Keratinocyte (primary cell): ENCODE measurements around the gene ZEB1. TPM values are rescaled to one million over a fixed set of nuclear protein-coding genes. Genes with fewer than 3 reads are reported as not detected.
A peak's percentile ranks its signal among the peaks of the same experiment; 100 is the strongest.
"Not testable (repeated sequence)": the region's sequence is repeated elsewhere in the genome, so short reads cannot be mapped to it uniquely, and the experiment has no call there.

ENCODE experiments used
- DNase-seq: peaks from one replicate; pipeline ENCODE4 v3.0.0-alpha.2; 2011; ENCODE audit warnings: low read depth, missing footprints, low spot score
- FAIRE-seq: peaks from 2 replicates; lab custom pipeline; 2011; peaks lifted over from hg19 to GRCh38; lab: Jason Lieb, UNC
- H2AFZ ChIP-seq: 2 replicates; pipeline ENCODE4 v1.6.0; 2012; ENCODE audit warnings: low read length, control low read depth, inconsistent platforms; ENCODE audit not compliant: control insufficient read depth
- H3K27ac ChIP-seq: 2 replicates; pipeline ENCODE4 v1.5.1; 2011; ENCODE audit warnings: low read length; ENCODE audit not compliant: control insufficient read depth, insufficient read depth
- H3K27me3 ChIP-seq: 3 replicates; pipeline ENCODE4 v1.6.0; 2011; ENCODE audit warnings: low read length; ENCODE audit not compliant: control insufficient read depth, insufficient read depth; ENCODE audit errors: extremely low read depth
- H3K36me3 ChIP-seq, 2 experiments: 2 replicates in 1 of 2; 3 replicates in 1 of 2; pipeline ENCODE4 v1.5.1; 2011; ENCODE audit warnings: low read length in 2 of 2, mild to moderate bottlenecking in 1 of 2; ENCODE audit not compliant: control insufficient read depth in 2 of 2, insufficient read depth in 2 of 2; ENCODE audit errors: extremely low read depth in 1 of 2
- H3K4me1 ChIP-seq: 3 replicates; pipeline ENCODE4 v1.5.1; 2011; ENCODE audit warnings: low read length; ENCODE audit not compliant: control insufficient read depth, insufficient read depth; ENCODE audit errors: extremely low read depth
- H3K4me2 ChIP-seq: 3 replicates; pipeline ENCODE4 v1.6.0; 2011; ENCODE audit warnings: low read depth, low read length; ENCODE audit not compliant: control insufficient read depth, insufficient read depth; ENCODE audit errors: extremely low read depth
- H3K4me3 ChIP-seq, 3 experiments: fragments of 200-600 bp in 1 of 3; sonication (generic) in 1 of 3; 2 replicates in 2 of 3; 3 replicates in 1 of 3; pipeline ENCODE4 v1.5.1; 2011 to 2016; ENCODE audit warnings: low read length in 3 of 3, mild to moderate bottlenecking in 3 of 3, control low read depth in 2 of 3, inconsistent platforms in 1 of 3, low read depth in 1 of 3, mixed read lengths in 1 of 3, mixed run types in 1 of 3, moderate library complexity in 1 of 3; ENCODE audit not compliant: control insufficient read depth in 2 of 3, insufficient read depth in 2 of 3; ENCODE audit errors: extremely low read depth in 1 of 3
- H3K79me2 ChIP-seq: 2 replicates; pipeline ENCODE4 v1.6.0; 2012; ENCODE audit warnings: low read length; ENCODE audit not compliant: control insufficient read depth, insufficient read depth
- H3K9ac ChIP-seq: 3 replicates; pipeline ENCODE4 v1.6.0; 2011; ENCODE audit warnings: low read length; ENCODE audit not compliant: control insufficient read depth, insufficient read depth; ENCODE audit errors: extremely low read depth
- H3K9me1 ChIP-seq: 3 replicates; pipeline ENCODE4 v1.6.0; 2011; ENCODE audit warnings: low read length; ENCODE audit not compliant: control insufficient read depth, insufficient read depth; ENCODE audit errors: extremely low read depth
- H3K9me3 ChIP-seq: 2 replicates; pipeline ENCODE4 v1.5.1; 2012; ENCODE audit warnings: low read depth, low read length; ENCODE audit not compliant: control insufficient read depth
- H4K20me1 ChIP-seq: 3 replicates; pipeline ENCODE4 v1.6.0; 2011; ENCODE audit warnings: low read length; ENCODE audit not compliant: control insufficient read depth, insufficient read depth; ENCODE audit errors: extremely low read depth
- CTCF ChIP-seq, 3 experiments: IDR thresholded peaks in 1 of 3; conservative IDR thresholded peaks in 1 of 3; optimal IDR thresholded peaks in 1 of 3; 2 replicates in 2 of 3; 3 replicates in 1 of 3; pipeline versions ENCODE3 to v1.5.1; 2011; ENCODE audit warnings: low read length in 3 of 3, mild to moderate bottlenecking in 3 of 3, moderate library complexity in 2 of 3, control low read depth in 1 of 3, inconsistent platforms in 1 of 3; ENCODE audit not compliant: insufficient read depth in 2 of 3; ENCODE audit errors: extremely low read depth in 1 of 3
- EZH2 ChIP-seq: IDR thresholded peaks from one replicate; pipeline ENCODE4 v1.6.1; 2012; ENCODE audit warnings: inconsistent platforms, mild to moderate bottlenecking, low read length, moderate library complexity
- dilution Hi-C: fragments of 300-500 bp; cut with MboI; formaldehyde crosslinking; loops from one replicate; pipeline ENCODE4 v1.7.0; 2020; ENCODE audit warnings: low sequenced_read_pairs; ENCODE audit not compliant: extremely low pct_ligation_motif_present
- polyA plus RNA-seq, 5 experiments: library from polyadenylated mRNA; depleted of rRNA in 3 of 5; stranded (reverse) in 3 of 5; stranded (forward) in 1 of 5; unstranded in 1 of 5; fragments of >200 nt; gene quantifications; 1 replicate in 1 of 5; 2 replicates in 3 of 5; 3 replicates in 1 of 5; pipeline versions ENCODE4 v1.2.1 to v1.2.3, GENCODE V29; 2011 to 2012; ENCODE audit warnings: missing spikeins in 2 of 5, low read depth in 1 of 5, low replicate concordance in 1 of 5

The ZEB1 gene
- polyA plus RNA-seq, 1 donor (not counting 4 experiments of a cell fraction or from before 2014, with no cell fraction given): 0.96 TPM

GRCh38 chr10:31426401-31426800, 107.4 kb downstream of the ZEB1 start:
- Histone ChIP-seq H3K4me3 (no peak overlapping the region), H3K4me2 (peak overlapping the region; percentile 10), H3K79me2 (no peaks in the 10 kb centered on the region), H2AFZ (peak overlapping the region; percentile 19), H4K20me1 (no peaks in the 10 kb centered on the region), H3K27ac (no peak overlapping the region), H3K4me1 (peaks cover 7% of the 10 kb centered on the region), H3K9me1 (no peaks in the 10 kb centered on the region), H3K9ac (no peak overlapping the region), H3K9me3 (no peaks in the 10 kb centered on the region), H3K27me3 (no peaks in the 10 kb centered on the region), H3K36me3 (no peaks in the 10 kb centered on the region)
- DNase-seq (no peak), FAIRE-seq (no peak)
- dilution Hi-C loops: no loop called here
- TF ChIP-seq CTCF (optimal IDR thresholded peaks at IDR 0.05 in 1 of 3, IDR thresholded peaks at IDR 0.05 in 1 of 3, conservative IDR thresholded peaks at IDR 0.05 in 1 of 3; ENCODE audit: extremely low read depth in 1 of 3, insufficient read depth in 2 of 3, low read length in 3 of 3): no peak
- TF ChIP-seq EZH2: no peak

GRCh38 chr10:31427334-31427733, 108.3 kb downstream of the ZEB1 start:
- DNase-seq, H3K79me2 ChIP-seq, H3K4me3 ChIP-seq, H3K4me1 ChIP-seq, H3K9me1 ChIP-seq, H4K20me1 ChIP-seq, H3K4me2 ChIP-seq, FAIRE-seq, H3K27me3 ChIP-seq, H3K9me3 ChIP-seq, H2AFZ ChIP-seq, dilution Hi-C loops, H3K36me3 ChIP-seq, H3K27ac ChIP-seq, H3K9ac ChIP-seq: not testable (repeated sequence)

- H3K4me3 ChIP-seq, H2AFZ ChIP-seq, H3K27me3 ChIP-seq, H4K20me1 ChIP-seq, dilution Hi-C loops, H3K9me1 ChIP-seq, H3K4me2 ChIP-seq, DNase-seq, H3K4me1 ChIP-seq, H3K27ac ChIP-seq, H3K36me3 ChIP-seq, H3K9ac ChIP-seq, H3K9me3 ChIP-seq, H3K79me2 ChIP-seq: not testable (repeated sequence)
- FAIRE-seq: peak; percentile 23
These were observed 109.5 kb downstream of the ZEB1 start for GRCh38 chr10:31428499-31428898.
